ENCODE data around the gene AK2.
"Not testable (repeated sequence)": the region's sequence is repeated elsewhere in the genome, so short reads cannot be mapped to it uniquely, and the experiment has no call there.

The AK2 gene

GRCh38 chr1:32997381-32997891 is 39.2 kb downstream of the AK2 start:
- DNase-seq: no peak

DNA sequence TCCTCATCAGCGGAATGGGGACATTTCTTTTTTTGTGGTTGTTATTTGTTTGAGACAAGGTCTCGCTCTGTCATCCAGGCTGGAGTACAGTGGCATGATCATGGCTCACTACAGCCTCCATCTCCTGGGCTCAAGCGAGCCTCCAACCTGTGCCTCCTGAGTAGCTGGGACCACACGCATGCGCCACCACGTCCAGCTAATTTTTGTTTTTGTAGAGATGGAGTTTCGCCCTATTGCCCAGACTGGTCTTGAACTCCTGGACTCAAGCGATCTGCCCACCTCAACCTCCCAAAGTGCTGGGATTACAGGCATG is 43.4 kb downstream of the AK2 start:
- DNase-seq: not testable (repeated sequence)

- DNase-seq: peak; percentile 86
Observed at GRCh38 chr1:32992489-32993323, 44.0 kb downstream of the AK2 start.

DNA sequence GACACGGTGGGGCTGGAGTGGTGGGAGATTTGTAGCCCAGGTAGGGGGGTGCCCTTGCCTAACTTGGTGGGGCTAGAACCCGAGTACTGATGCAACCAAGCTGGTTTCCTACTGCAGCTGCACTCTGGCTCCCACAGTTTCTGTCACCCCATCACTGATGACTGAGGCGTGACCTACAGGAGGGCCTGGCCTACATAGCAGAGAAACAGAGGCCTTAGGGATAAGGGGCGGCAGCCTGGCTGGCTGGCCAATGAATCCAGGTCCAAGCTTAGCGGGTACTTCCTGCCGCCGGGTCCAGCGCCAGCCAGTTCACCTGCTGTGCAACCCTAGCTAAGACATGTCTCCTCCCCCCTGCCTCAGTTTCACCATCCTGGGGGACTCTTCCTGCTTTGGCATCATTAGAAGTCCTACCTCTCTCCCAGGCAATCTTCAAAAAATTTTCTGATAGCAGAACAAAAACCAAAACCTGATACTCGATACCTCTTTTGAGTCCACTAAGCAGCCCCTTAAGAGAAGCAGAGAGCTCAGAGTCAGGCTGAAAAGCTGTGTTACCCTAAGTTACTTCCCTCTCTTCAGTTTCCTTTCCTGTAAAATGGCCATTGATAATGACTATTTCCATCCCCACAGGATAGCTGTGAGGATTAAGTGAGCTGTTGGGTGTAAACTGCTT is 44.7 kb downstream of the AK2 start:
- no peak for DNase-seq

DNA sequence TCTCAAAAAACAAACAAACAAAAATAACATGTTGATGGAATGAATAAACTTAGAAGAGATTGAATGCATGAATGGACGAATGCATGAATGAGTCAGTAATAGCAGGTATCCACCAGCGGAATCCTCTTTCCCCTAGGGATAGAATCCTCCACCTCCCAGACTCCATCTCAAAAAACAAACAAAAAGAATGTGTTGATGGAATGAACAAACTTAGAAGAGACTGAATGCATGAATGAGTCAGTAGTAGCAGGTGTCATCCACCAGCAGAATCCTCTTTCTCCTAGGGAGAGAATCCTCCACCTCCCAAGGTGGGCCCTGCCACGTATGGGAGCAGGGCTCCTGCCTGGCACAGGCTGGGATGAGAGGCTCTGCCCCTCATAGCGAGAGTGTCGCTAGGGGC is 45.3 kb downstream of the AK2 start:
- no peak for DNase-seq

DNA sequence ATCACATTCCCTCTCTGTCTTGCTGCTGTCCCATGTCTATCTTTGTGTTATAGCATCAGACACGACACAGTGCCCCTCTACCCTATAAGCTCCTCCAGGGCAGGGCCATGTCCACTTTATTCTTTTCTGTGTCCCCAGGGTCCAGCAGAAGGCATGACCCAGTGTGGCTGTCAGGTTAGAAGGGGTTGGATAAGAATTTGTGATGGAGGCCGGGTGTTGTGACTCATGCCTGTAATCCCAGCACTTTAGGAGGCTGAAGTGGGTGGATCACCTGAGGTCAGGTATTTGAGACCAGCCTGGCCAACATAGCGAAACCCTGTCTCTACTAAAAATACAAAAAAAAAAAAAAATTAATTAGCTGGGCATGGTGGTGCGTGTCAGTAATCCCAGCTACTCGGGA is 45.8 kb downstream of the AK2 start:
- no peak for DNase-seq

- DNase-seq: no peak
Observed at GRCh38 chr1:32989160-32990050, 47.3 kb downstream of the AK2 start.

GRCh38 chr1:32988665-32989064 is 48.0 kb downstream of the AK2 start:
- DNase-seq: no peak

GRCh38 chr1:32985226-32985625 is 51.5 kb downstream of the AK2 start:
- DNase-seq: no peak

- DNase-seq: no peak
Observed at GRCh38 chr1:32984455-32985171, 52.1 kb downstream of the AK2 start.

DNA sequence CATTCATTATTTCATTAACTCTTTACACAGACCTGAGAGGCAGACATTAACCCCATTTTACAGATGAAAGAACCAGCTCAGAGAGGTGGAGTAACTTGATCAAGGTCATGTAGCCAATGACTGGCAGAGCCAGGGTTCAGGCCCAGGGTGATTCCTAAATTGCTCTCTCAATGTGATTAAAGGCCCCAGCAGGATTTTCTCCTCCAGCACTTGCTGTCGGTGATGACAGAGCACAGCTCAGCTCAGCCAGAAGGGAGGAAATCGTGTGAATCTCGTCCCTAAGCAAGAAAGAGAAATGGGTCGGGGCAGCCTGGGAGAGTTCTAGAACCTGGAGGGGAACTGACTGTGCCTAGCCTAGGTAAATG is 52.6 kb downstream of the AK2 start:
- no peak for DNase-seq

DNA sequence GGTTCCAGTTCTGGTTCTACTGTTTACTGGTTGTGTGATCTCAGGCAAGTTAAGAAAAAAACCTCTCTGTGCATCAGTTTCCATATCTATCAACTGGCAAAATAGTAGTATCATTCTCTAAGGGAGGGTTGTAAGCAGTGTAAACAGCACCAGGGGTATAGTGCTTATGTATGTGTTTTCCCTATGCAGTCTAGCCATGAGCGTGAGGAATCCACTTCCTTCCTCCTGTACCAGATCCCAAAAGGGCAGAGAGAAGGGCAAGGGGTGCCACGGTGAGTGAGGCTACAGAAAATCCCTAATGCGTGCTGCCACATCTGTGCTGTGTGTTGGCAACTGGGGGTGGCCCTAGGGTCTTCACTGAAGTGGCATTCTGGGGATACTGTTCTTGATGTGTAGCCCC is 53.7 kb downstream of the AK2 start:
- no peak for DNase-seq

DNA sequence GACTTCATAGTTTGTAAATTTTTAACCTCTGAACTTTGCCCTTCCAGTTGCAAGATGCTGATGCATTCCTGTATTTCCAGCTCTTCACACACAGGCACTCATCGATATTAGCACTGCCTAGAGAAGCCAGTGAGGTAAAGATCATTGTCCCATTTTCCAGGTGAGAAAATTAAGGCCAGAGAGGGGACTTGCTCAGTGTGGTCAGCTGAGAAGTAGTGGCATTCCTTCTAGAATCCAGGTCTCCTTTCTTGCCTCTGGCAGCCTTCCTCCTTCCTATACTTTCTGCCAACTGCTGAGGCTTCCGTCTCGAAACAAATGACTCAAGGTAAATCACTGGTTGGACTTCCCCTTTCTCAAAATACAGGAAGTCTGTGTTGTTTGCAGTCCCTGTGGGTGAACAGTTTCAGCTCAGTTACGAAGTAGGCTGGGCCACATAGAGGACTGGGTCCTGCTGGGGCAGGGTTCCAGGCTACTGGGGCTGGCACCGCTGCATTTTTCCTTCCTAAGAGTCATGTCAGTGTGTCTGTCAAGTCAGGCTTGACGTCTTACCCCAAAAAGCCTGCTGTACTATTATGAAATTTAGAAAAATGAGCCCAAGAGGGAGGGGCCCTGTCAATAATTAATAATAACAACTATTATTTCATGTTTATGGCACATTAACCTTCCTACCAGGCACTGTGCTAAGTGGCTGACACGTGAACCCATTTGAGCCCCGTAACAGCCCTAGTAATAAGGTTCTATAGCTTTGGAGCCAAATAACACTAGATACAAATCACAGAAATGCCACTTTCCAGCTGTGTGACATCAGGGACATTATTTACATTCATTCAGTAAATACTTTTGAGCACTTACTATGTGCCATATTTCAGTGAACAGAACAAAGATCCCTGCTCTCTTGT is 55.4 kb downstream of the AK2 start:
- peak; percentile 81 for DNase-seq

GRCh38 chr1:32980080-32980479 is 56.6 kb downstream of the AK2 start:
- DNase-seq: no peak

GRCh38 chr1:32978854-32979253 is 57.8 kb downstream of the AK2 start:
- no peak for DNase-seq

GRCh38 chr1:32977546-32978087 is 59.1 kb downstream of the AK2 start:
- no peak for DNase-seq

GRCh38 chr1:32975055-32975454 is 61.6 kb downstream of the AK2 start:
- not testable (repeated sequence) for DNase-seq

GRCh38 chr1:32973458-32973857 is 63.2 kb downstream of the AK2 start:
- not testable (repeated sequence) for DNase-seq

DNA sequence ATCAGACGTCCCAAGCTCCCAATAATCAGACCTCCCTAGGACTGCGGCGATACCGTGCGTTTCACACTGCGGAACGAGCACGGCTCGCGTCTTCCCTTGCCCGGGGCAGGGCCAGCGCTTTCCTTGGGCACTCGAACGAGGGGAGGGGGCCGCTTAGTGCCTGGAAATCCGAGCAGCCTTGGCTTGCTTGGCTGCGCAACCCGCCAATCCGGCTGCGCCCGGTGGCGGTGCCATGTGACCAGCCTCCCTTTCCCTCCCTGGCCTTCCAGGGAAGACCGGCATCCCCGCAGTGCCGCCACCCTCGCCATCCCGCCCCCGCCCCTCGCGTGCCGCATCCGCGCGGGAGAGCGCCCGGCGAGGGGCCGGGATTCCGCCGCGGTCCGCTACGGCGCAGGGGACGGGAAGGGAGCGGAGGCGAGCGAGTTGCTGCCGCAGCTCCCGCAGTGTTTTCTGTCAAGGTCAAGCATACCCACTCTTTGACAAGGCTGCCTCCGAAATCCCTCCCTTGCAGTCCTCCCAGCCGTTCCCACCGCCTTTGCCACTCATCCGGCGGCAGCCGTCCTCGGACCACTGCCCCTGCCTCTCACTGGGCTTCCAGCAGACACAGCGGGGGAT is 63.8 kb downstream of the AK2 start:
- DNase-seq: no peak

DNA sequence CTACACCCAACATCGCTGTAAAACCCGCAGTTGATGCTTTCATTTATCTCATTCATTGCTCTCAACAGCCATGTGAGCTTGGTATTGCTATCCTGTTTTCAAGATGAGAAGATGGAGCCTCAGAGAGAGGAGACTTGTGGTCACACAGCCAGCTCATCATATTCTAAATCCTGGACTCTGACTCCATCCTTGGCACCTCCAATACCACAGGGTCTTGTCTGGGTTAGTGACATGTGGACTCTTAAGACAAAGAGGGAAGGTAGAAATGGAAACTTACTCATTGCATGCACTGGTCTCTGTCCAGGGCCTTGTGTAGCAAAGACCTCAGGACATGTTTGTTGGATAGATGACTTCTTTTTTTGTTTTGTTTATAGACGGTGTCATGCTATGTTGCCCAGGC is 65.1 kb downstream of the AK2 start:
- DNase-seq: no peak

DNA sequence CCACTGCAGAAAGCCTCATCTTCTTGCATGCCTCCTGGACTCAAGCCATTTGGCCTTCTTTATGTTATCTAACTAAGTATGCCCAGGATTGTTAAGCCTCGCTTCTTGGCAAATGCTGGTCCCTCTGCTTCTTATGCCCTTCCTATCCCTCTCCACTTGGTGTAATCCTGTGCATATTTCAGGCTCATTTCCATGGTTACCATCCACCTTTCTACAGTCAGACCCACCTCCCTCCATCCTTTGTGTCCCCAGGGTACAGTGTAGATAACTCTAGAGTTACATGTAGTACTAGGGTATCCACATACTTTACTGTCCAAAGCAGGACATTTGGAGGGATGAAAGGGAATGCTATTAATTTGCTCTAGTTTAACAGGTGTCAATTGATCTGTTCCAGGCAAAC is 65.5 kb downstream of the AK2 start:
- no peak for DNase-seq
